ENCODE results near the gene ANTXR2.
"Not testable (repeated sequence)": the region's sequence is repeated elsewhere in the genome, so short reads cannot be mapped to it uniquely, and the experiment has no call there.

ANTXR2 gene

DNA sequence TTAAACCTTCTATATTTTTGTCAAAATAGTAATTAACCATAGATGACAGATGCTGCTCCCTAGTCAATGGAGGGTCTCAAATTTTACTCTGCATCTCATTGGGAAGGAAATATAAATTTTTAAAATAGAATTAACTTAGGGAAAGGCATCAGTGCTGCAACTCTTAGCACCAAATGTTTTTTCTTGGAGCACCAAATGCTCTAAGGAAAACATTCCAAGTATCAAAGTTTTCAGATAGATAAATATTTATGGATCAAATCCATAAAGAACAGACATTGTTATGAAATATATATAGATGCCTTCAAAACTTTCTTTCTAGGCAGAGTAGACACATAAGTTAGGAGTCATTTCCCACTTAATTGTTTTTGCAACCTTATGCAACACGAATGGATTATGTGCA lies 168.7 kb downstream of the ANTXR2 start:
- DNase-seq: no peak

DNA sequence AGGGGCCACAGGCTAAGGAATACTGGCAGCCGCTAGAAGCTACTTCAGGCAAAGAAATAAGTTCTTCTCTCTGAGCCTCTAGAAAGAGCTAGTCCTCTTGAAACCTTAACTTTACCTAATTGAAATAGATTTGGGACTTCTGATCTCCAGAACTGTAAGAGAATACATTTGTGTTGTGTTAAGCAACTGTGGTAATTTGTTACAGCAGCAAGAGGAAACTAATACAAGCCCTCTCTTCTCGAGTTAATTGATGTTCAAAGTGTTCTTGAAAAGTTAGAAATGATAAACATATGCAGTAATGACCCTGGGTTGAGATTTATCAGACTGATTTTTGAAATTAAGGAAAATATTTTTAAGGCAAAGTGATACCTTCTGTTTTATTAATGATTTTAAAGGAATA lies 172.8 kb downstream of the ANTXR2 start:
- DNase-seq: no peak

DNA sequence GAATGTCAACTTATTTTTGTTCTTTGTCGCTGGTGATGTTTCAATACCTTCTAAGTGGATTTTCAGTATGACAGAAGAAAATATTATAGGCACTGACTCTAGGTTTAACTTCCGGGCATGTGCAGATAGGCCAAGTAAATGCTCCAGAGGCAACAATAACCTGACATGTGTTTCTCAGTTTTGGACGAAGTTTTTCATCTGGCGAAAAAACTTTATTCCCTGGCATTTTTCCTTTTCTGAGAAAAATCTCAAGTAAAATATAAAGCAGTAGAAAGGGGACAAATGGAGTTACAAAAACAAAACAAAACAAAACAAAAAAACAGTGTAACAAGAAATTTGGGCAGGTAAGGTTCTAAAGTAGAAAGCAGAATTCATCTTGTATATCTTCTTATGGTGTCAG lies 173.5 kb downstream of the ANTXR2 start:
- DNase-seq: no peak

DNA sequence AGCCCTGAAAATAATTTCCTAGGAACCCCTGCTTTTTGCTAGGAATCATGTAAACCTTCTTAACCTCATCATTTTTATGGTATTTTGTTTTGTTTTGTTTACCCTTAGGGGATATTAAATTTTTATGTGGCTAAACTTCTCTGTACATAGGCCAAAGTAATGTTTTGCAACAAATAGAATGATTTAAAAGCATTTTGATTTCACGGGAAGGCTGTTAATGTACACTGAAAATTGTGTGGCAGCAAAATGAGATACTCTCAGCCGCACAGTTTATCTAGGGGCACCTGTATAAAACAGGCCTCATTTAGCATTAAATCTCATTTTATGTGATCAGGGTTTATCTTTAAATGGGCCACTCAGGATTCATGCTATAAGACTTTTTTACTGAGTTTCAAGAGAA lies 175.0 kb downstream of the ANTXR2 start:
- DNase-seq: no peak

DNA sequence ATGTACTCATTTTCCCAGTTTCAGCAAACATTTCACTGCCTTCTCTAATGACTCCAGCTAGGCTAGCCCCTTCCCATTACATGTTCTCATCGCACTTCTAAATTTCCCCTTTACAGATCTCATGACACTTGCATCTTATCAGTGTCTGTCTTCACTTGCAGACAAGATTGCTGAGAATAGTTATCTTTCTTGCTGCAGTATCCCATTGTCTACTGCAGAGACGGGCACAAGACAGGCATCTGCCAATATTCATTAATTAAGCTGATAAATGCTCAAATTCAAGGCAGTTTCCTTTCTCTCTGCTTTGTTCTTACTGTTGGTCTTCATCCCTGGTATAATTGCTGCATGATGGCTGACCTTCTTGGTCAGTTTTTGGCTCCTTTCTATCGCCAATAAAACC lies 175.9 kb downstream of the ANTXR2 start:
- no peak for DNase-seq

DNA sequence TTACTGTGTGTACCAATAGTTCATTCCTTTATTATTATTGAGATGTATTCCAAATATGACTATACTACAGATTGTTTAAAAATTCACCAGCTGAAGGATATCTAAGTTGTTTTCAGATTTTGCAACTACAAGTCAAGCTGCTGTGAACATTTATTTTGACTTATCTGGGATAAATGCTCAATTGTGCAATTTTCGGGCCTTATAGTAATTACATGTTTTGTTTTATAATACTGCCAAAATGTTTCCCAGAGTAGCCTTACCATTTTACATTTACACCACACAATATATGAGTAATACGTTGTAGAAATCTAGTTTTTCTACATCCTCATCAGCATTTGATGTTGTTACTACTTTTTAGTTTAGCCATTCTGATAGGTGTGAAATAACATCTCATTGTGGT lies 179.6 kb downstream of the ANTXR2 start:
- no peak for DNase-seq

DNA sequence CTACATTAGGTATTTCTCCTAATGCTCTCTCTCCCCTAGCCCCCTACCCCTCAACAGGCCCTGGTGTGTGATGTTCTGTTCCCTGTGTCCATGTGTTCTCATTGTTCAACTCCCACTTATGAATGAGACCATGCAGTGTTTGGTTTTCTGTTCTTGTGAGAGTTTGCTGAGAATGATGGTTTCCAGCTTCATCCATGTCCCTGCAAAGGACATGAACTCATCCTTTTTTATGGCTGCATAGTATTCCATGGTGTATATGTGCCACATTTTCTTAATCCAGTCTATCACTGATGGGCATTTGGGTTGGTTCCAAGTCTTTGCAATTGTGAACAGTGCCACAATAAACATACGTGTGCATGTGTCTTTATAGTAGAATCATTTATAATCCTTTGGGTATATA lies 184.0 kb downstream of the ANTXR2 start:
- not testable (repeated sequence) for DNase-seq

DNA sequence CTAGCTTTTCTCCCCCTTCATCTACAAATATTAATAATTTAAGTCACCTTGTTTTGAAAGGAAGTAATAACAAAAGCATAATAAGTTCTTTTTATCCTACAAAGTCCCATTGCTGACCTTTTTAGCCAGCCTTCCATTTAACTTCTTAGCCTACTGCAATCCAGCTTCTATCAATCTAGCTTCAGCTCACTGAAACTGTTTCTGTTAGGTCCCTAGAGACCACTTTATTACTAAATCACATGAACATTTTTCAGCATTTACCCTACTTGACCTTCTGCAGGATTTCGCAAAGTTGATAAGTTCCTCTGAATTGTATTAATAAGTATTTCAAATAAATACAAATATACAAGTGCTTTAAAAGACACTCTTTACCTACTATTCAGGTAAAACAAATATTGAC lies 186.5 kb downstream of the ANTXR2 start:
- no peak for DNase-seq

DNA sequence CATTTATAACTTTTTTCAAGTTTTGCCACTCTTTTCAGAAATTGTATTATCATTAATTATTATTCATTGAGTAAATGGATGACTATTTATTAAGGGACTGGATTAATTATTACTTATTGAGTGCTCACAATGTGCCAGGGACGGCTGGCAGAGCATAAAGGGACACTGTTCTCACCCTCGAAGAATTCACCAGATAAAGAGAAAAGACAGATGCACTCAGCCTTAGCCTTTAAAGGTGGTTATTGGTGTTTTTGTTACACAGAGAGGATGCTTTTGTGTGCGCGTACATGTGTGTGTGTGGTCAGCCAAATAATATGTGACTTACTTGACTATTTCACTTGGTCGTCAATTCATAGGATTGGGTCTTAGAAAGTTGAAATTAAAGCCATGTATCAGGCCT lies 187.0 kb downstream of the ANTXR2 start:
- DNase-seq: no peak

DNA sequence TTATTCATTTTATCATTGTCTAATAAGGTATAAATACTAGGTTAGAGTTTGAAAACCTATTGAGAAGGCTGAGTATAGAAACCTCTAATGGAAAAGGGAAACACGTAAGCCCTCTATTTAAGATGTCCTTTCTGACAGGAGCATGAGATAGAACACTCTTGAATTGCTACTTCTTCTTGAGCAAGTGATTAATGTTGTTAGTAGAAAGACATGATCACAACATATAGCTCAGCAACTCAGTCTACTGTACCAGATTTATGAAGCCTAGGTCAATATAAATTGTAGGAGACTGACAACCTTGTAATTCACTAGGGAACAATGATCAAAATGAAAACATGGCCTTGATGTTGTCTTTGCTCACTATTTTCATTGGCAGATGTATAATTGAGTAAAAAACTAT lies 189.7 kb downstream of the ANTXR2 start:
- DNase-seq: no peak

DNA sequence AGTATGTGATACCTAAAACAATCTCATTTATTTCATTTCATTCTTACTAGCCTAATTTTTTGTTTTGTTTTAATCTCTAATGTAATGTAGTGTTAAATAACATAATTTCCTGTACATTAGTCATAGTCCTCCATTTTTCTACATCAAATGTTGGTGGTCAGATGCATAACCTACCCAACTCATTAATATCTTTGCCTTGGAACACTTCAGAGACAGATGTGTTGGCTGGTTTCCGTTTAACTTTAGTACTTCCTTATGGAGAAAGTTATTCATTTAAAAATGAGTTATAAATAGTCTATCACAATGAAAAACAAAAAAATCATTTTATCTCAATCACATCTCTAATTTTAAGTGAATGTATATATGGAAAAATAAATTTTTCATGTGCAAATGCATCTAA lies 190.2 kb downstream of the ANTXR2 start:
- DNase-seq: no peak

DNA sequence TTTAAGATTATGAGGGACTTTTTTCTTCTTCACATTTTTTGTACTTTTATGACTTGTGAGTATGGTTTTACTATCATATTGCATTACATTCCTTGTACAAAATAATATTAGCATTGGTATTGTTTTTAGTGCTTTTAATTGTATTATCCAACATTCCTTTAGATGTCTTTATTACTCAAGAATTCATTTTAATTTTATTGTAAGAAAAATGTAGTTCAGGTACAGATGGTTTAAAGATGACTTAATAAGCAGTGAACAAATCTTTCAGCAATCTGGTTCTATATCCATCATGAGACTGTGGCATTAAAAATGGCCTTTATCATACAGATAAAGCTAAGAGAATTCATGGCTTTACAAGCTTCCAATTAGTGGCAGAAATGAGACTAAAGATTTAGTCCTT lies 191.6 kb downstream of the ANTXR2 start:
- DNase-seq: no peak

DNA sequence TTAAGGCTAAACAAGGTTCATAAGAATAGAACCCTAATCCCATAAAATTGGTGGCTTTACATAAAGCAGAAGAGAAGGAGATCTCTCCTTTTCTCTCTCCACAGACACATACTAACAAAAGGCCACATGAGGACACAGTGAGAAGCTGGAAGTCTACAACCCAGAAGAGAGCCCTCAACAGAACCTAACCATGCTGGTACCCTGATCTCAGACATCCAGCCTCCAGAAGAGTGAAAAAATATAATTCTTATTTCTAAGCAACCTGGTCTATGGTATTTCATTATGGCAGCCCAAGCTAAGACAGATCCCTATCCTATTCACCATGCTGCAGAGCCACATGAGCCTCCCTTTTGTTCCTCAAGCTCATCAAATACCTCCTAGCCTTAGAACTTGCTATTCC lies 195.5 kb downstream of the ANTXR2 start:
- DNase-seq: no peak

DNA sequence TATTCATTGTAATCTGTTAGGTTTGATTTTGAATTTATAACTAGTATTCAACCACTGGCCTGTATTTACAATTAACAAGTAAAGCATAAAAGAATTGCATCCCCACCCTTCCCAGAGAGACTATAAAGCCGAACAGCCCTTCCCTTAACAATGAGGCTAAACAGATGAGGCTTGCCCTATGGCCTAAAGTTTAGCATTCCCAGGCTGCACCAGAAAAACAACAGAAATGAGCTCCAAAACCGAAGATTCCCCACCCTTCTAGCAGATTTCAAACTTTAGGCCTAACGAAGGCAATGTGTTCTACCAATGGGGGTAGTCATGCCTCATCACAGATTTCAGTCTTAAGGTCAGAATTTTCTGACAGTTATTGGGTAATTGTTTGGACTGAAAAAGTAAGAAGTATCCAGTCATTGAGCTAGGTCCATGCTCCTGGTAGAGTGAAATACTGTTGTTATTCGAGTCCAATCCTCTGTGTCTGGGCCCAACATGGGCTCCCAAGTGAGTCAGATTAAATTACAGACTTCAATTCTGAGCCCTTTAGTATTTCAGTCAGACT lies 197.6 kb downstream of the ANTXR2 start:
- no peak for DNase-seq

DNA sequence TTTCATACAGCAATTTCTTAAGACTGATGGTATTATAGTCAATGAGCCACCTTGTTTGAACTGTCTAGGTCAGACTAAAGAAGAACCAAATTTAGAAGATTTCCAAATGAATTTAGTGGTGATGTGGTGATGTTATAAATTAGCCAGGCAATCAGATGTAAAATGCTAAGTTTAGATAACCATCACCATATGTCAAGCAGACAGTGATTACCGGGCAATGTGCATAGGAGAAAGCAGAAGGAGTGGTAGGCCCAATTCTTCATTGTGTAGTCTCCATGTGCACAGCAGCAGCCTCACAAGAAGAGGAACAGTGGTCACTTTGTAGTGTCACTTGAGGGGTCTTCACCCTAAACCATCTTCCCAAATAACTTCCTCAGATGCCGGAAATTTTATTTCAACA lies 198.8 kb downstream of the ANTXR2 start:
- no peak for DNase-seq

DNA sequence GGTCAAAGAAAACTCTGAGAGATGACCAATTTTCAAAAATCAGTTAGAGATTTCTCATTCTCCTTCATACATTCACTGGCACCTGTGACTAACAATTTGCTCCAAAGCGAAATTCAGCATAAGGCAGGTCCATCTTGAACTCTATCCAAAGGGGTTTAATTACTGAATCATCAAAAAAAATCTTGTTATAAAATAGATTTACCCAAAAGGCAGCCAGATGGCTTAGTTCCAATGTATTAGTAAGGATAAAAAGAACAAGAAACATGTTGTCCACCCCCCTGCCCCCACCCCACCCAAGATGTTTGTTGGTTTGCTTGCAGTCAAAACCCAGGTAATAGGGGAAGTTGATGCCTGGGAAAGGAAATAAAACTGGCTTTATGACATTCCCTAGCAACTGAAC lies 200.3 kb downstream of the ANTXR2 start:
- no peak for DNase-seq

DNA sequence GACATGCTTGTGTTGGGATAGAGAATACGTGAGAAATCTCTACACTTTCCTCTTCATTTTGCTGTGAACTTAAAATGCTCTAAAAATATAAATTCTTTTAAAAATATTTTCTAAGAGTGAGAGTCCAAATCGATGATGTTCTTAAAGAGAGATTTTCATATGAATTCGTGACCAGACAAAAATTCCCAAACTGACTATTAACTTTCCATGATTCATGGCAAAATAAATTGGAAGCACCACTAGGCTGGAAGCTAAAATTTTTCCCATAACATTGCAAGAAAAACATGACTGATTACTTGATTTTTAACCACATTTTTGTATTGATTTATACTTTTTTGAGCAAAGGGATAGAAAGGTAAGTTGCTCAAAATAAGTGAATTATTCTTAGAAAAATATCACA lies 201.1 kb downstream of the ANTXR2 start:
- DNase-seq: no peak

DNA sequence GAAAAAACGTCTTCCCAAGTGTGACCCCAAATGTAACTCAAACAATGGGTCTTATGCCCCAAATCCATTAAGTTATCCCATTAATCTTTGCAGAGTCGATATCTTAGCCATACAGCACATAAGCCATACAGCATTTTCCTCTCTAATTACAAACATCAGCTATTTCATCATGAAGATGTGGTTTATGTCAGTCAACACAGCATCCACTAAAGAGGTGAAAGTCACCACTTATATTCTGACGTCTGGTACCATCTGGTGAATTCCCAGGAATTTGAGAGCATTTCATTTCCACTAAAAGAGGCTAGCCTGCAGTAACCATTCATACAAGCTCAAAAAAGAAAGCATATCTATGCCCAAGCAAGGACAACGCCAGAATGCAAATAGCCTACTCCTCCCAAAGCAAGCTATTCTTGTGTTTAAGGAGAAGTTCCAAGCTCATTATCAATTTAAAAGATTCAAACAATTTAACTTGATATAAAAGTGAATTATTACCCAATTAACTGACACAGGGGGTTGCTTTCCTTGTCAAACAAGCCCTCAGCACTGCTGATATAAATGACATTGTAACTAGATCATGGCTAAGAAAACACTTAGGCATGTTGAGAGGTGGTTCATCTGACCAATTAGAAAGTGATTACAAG lies 203.3 kb downstream of the ANTXR2 start:
- DNase-seq: no peak

DNA sequence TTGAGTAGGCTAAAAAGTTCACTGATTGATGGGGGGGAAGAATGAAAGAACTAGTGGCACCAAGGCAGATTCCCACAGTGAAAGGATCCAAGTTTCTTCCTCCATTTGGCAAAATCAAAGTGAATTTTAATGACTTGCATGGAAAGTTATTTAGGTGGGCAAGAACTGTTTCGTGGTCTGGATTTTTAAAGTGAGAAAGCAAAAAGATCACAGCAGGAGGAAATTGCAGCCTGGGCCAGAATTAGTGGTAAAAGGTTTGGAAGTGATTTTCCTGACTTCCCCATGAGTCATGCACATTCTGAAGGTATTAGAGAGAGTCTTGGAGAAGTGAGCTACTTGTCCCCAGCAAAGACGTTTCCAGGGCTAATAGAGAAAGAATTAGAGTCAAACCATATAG lies 207.8 kb downstream of the ANTXR2 start:
- peak; percentile 60 for DNase-seq

DNA sequence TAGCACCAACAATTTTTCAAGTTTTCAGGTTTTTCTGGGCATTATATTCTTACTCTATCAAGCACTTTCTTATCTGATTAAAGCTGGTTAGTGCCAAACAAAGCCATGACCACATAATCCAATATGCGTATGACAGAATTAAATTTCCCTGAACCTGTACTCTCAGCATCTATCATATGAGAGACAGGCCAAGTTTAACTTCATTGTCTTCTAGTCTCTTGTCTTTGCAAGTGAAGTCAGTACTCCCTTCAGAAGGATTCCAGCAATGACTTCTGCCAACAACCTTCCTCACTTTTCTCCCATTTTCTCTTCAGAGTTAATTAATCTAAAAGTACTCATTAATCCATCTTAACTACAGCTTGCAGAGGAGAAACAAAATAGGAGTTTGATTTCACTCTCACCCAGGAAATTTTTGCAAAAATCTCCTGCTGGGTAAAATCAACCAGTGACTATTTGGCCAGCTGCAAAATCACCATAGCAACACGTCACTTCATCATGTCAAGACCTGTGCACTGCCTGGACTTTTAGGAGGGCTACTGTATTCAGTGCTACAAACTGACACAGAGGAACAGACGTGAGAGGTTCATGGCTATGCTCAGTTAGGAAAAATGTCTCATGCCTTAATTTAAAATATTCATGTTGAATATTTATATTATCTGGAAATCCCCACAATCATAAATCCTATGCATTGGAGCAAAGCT lies 208.4 kb downstream of the ANTXR2 start:
- DNase-seq: no peak

DNA sequence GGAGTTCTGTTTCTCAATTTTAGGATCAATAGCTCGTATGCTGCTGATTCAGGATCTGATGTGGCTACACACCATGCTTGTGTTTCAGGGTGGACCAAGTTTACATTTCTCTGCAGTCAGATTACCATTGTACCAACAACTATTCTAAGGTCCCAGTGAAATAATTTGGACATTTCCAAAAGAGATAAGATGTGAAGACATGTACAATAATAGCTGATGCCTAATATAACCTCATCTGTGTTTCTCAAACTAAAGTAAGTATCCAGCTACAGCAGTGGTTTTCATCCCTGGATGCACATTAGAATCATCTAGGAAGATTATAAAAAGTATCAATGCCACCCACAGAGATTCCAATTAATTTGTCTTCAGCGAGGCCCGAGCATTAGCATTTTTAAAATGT lies 209.7 kb downstream of the ANTXR2 start:
- no peak for DNase-seq

DNA sequence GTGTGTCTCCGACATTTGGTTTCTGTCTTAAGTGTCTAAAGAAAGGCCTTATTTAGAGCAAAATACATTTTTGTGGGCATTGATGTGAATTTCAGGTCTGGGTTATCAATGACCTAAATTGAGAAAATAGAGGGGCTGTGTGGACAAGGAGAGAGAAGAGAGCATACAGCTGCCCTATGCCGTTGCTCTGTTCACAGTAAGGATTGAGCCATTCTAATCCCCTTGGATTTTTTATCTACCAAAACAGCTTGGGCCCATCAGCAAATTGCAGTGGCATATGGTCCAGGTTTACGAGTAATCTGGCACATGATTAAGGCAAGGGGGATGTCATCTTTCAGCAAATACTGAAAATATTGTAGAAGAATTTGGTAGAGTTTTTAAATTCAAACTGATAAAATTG lies 210.2 kb downstream of the ANTXR2 start:
- DNase-seq: no peak

DNA sequence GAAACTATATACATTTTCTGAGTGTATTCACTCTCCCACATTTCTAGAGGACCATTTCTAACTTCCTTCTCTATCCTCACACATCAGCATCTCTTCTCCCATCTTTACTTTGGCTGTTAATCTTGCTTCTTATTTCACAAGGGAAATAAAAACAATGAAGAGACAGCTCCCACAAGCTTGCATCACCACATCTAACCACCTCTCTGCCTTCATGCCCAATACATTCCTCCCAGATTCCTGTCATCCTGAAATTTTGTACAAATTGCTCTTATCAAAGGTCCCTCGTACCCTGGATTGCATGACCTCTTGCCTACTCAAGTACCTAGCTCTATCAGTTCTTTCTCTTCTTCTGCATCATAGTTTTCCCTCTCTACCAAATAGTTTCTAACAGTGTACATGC lies 215.2 kb downstream of the ANTXR2 start:
- peak; percentile 66 for DNase-seq

DNA sequence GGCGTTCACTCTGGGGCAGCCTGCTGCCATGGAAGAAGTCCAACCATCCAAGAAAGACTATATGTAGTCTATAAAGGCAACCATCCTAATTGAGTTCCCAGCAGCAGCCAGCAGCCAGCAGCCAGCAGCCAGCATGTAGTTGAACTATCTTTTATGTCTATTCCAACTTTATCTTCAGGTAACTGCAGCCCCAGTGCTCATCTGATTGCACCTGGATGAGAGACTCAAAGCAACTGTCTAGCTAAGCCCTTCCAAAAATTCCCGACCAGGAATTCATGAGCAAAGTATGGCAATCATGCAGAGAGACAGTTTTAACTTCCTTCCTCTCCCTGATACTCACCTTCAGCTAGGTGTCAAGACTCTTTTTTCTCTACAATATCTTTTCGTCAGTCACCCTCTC lies 216.8 kb downstream of the ANTXR2 start:
- no peak for DNase-seq
